Suprapubic skin (tissue), 4 donors: ENCODE results near the gene LRRC43. TPM values are rescaled to one million over a fixed set of nuclear protein-coding genes. Genes with fewer than 3 reads are reported as not detected.
"Not testable (repeated sequence)": the region's sequence is repeated elsewhere in the genome, so short reads cannot be mapped to it uniquely, and the experiment has no call there.

Experiments used
- DNase-seq, 2 donors: peaks; one replicate each; pipeline ENCODE4 v3.0.0-alpha.2; 2019; ENCODE audit warnings: low spot score in 2 of 2
- H3K27ac ChIP-seq: fragments of 200-600 bp; sonication (generic); one replicate; pipeline ENCODE4 v1.5.1; 2019
- H3K27me3 ChIP-seq: fragments of 200-600 bp; sonication (generic); one replicate; pipeline ENCODE4 v1.5.1; 2019
- H3K36me3 ChIP-seq: fragments of 200-600 bp; sonication (generic); one replicate; pipeline ENCODE4 v1.5.1; 2019
- H3K4me1 ChIP-seq: fragments of 200-600 bp; sonication (generic); one replicate; pipeline ENCODE4 v1.5.1; 2019
- H3K4me3 ChIP-seq: fragments of 200-600 bp; sonication (generic); one replicate; pipeline ENCODE4 v1.5.1; 2019; ENCODE audit warnings: mild to moderate bottlenecking
- H3K9me3 ChIP-seq: fragments of 200-600 bp; sonication (generic); one replicate; pipeline ENCODE4 v1.5.1; 2019
- EP300 ChIP-seq: sonication (generic); formaldehyde crosslinking; IDR thresholded peaks from one replicate; pipeline ENCODE4 v1.6.1; 2017; ENCODE audit warnings: antibody characterized with exemption
- POLR2A ChIP-seq, 2 donors: fragments of 450-650 bp; IDR thresholded peaks; one replicate each; pipeline ENCODE4 v1.6.1; 2017; ENCODE audit warnings: antibody characterized with exemption in 2 of 2, mild to moderate bottlenecking in 2 of 2, moderate library complexity in 2 of 2
- POLR2AphosphoS5 ChIP-seq, 3 donors: sonication (generic); formaldehyde crosslinking; IDR thresholded peaks; one replicate each; pipeline ENCODE4 v1.6.1; 2017; ENCODE audit warnings: antibody characterized with exemption in 3 of 3
- WGBS: methylation state at CpG from one replicate; pipeline ENCODE4 v1.1.5; 2018; 5-methylcytosine and 5-hydroxymethylcytosine counted together
- total RNA-seq, 4 donors: library from RNA; depleted of rRNA; stranded (reverse); fragments of >200 nt; gene quantifications; one replicate each; pipeline ENCODE4 v1.1.0, GENCODE V29; 2016
- TF ChIP-seq, protein P1 (sequence below), 2 donors: fragments of 200-600 bp in 1 of 2; fragments of 450-650 bp in 1 of 2; sonication (generic) in 1 of 2; IDR thresholded peaks; one replicate each; pipeline ENCODE4 v1.5.1; 2016 to 2019; ENCODE audit warnings: antibody characterized with exemption in 2 of 2, mild to moderate bottlenecking in 1 of 2, moderate library complexity in 1 of 2

LRRC43 gene
- total RNA-seq, 4 donors from 2014 or later = 1.1 TPM; not detected in 3

DNA sequence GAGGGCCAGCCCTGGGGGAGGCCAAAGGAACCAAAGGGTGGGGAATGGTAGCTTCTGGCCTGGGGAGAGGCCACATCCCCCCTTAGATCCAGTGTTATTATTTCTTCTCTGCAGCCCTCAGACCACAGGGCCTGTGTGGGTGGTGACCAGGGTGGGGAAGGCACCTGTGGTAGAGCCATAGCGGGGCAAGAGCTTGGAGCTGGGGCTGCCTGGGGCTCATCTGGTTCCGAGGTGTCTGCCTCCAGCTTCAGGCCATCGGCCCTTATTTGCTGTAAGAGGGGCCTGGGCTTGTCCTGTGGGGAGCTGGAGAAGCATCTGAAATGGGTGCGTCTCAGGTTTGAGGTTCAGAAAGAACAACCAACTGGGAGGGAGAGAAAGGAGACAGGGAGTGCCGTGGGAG, 18.5 kb downstream of the LRRC43 start:
- DNase-seq = no peak
- no peaks in the 10 kb centered on the region for H3K9me3 ChIP-seq
- no peak overlapping the region for H3K4me3 ChIP-seq
- WGBS = 79% methylated on average over 5 of the region's 5 CpGs
- no peaks in the 10 kb centered on the region for H3K36me3 ChIP-seq
- no peak overlapping the region for H3K27ac ChIP-seq
- TF ChIP-seq POLR2A (IDR thresholded peaks at IDR 0.05) (no peak), EP300 (no peak), POLR2AphosphoS5 (IDR thresholded peaks at IDR 0.05) (no peak)
- TF ChIP-seq, protein P1, sequence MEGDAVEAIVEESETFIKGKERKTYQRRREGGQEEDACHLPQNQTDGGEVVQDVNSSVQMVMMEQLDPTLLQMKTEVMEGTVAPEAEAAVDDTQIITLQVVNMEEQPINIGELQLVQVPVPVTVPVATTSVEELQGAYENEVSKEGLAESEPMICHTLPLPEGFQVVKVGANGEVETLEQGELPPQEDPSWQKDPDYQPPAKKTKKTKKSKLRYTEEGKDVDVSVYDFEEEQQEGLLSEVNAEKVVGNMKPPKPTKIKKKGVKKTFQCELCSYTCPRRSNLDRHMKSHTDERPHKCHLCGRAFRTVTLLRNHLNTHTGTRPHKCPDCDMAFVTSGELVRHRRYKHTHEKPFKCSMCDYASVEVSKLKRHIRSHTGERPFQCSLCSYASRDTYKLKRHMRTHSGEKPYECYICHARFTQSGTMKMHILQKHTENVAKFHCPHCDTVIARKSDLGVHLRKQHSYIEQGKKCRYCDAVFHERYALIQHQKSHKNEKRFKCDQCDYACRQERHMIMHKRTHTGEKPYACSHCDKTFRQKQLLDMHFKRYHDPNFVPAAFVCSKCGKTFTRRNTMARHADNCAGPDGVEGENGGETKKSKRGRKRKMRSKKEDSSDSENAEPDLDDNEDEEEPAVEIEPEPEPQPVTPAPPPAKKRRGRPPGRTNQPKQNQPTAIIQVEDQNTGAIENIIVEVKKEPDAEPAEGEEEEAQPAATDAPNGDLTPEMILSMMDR (IDR thresholded peaks at IDR 0.05) = no peak
- H3K4me1 ChIP-seq = peaks cover 25% of the 10 kb centered on the region
- peaks cover 44% of the 10 kb centered on the region for H3K27me3 ChIP-seq

DNA sequence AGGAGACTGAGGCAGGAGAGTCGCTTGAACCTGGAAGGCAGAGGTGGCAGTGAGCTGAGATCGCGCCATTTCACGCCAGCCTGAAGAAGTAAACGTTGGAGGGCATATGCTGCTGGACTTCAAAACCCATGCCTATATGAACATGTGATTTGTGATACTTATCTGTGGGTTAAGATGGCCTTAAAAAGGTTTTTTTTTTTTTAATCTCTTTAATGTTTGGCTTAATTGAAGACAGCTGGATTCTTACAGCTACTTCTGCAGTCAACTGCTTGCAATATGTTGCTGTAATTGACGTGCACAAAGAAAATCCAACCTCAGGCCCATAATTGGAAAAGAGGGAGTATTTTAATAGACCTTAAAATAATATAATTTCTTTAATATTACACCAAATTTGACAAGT, 19.1 kb downstream of the LRRC43 start:
- TF ChIP-seq POLR2A (IDR thresholded peaks at IDR 0.05) = no peak
- TF ChIP-seq POLR2AphosphoS5 (IDR thresholded peaks at IDR 0.05) = no peak
- no peak for TF ChIP-seq EP300
- TF ChIP-seq, protein P1 (IDR thresholded peaks at IDR 0.05) = no peak
- Histone ChIP-seq H3K27ac (no peak overlapping the region), H3K9me3 (no peaks in the 10 kb centered on the region), H3K4me1 (peaks cover 25% of the 10 kb centered on the region), H3K27me3 (peaks cover 42% of the 10 kb centered on the region), H3K4me3 (no peak overlapping the region), H3K36me3 (peaks cover 2% of the 10 kb centered on the region)
- 94% methylated on average over 5 of the region's 6 CpGs for WGBS
- no peak for DNase-seq

DNA sequence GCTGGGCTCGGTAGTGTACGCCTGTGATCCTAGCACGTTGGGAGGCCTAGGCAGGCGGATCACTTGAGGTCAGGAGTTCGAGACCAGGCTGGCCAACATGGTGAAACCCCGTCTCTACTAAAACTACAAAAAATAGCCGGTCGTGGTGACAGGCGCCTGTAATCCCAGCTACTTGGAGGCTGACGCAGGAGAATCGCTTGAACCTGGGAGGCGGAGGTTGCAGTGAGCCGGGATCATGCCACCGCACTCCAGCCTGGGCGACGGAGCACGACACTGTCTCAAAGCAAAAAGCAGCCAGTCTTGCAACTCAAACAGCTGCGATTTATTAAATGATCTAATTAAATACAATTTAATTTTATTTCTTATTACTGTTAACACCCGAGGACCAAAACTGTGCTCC, 19.9 kb downstream of the LRRC43 start:
- not testable (repeated sequence) for H3K9me3 ChIP-seq, H3K27ac ChIP-seq, DNase-seq
- Histone ChIP-seq H3K4me3 (peak overlapping the region; percentile 63), H3K4me1 (peaks cover 25% of the 10 kb centered on the region), H3K36me3 (peaks cover 10% of the 10 kb centered on the region), H3K27me3 (peaks cover 35% of the 10 kb centered on the region)
- 63% methylated on average over 19 of the region's 19 CpGs for WGBS

DNA sequence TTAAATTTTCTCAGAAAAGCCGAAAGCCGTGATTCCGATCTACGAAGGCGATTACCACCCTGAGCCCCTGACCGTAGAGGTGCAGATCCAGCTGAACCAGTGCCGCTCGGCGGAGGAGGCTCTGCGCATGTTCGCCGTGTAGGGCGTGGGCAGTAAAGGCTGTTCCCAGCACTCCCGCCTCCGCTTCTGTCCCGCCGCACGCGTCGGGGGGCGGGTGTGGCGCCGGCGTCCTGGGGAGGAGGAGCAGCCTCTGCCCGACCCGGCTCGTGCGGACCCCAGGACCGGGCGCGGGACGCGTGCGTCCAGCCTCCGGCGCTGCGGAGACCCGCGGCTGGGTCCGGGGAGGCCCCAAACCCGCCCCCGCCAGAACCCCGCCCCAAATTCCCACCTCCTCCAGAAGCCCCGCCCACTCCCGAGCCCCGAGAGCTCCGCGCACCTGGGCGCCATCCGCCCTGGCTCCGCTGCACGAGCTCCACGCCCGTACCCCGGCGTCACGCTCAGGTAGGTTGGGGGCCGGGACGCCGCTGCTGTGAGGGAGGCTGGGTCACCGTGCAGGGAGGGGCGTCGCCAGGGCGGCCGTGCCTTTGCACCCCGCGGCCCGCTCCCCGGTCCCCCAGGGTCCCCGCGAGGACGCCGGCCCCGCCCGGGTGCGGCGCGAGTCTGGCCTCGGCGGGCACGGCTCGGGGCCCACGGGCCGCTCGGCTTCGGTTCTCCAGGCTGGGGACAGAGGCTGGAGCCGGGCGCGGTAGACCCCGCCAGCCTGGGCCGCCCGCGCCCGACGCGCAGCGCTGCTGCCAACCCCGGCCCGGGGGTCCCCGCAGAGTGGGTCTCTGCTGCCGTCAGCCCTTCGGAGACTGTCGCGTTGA, 20.6 kb downstream of the LRRC43 start, which contains the start of gene B3GNT4:
Gene B3GNT4 (plus strand): TSS at position 409 of the 866 bp plus-strand sequence. CDS start 910 bp downstream, outside the sequence.
- H3K4me1 ChIP-seq = peaks cover 25% of the 10 kb centered on the region
- H3K27me3 ChIP-seq = peaks cover 31% of the 10 kb centered on the region
- no peak within 1 kb of the TSS for H3K27ac ChIP-seq
- H3K9me3 ChIP-seq = no peaks in the 10 kb centered on the region
- under 1% methylated on average over 24 of the region's 104 CpGs for WGBS
- TF ChIP-seq POLR2A (IDR thresholded peaks at IDR 0.05) (no peak), POLR2AphosphoS5 (IDR thresholded peaks at IDR 0.05) (no peak), EP300 (no peak)
- TF ChIP-seq, protein P1 (IDR thresholded peaks at IDR 0.05) = no peak
- peak within 1 kb of the TSS; percentile 63 for H3K4me3 ChIP-seq
- DNase-seq = peak in 1 of 2 donors; percentile 83
- H3K36me3 ChIP-seq = peaks cover 18% of the 10 kb centered on the region

DNA sequence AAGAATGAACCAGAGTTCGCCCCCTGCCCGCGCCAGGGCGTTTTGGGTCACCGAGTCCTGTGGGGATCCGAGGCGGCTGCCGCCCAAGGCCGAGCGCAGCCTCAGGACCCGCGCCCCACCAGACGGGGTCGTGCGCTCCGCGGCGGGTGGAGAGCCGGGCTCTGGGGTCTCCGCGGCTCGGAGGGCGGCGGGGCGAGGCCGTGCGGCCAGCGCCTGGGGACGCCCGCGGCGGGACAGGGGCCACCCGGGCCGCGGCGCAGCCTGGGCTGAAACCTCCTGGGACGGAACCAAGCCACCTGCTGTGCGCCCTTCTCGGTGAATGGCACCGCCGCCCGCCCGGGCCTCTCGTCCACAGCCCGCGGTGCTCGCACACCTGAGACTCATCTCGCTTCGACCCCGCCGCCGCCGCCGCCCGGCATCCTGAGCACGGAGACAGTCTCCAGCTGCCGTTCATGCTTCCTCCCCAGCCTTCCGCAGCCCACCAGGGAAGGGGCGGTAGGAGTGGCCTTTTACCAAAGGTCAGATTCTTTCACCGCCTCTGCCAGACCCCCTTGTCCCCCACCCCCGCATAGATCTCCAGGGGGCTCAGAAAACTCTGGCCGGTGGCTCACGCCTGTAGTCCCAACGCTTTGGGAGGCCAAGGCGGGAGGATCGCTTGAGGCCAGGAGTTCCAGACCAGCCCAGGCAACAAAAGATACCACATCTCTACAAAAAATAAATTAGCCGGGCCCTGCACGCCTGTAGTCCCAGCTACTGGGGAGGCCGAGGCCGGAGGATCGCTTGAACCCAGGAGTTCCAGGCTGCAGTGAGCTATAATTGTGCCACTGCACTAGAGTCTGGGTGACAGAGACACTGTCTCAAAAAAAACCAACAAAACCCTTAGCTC, 21.5 kb downstream of the LRRC43 start:
- TF ChIP-seq POLR2A (IDR thresholded peaks at IDR 0.05) (no peak), EP300 (no peak), POLR2AphosphoS5 (IDR thresholded peaks at IDR 0.05) (no peak)
- TF ChIP-seq, protein P1 (IDR thresholded peaks at IDR 0.05) = no peak
- 64% methylated on average over 15 of the region's 71 CpGs for WGBS

More for the DNA sequence above, 21.5 kb downstream of the LRRC43 start:
- H3K36me3 ChIP-seq = peaks cover 25% of the 10 kb centered on the region
- peaks cover 31% of the 10 kb centered on the region for H3K27me3 ChIP-seq
- DNase-seq = peak; percentile 56 to 72
- H3K9me3 ChIP-seq = no peaks in the 10 kb centered on the region
- no peak overlapping the region for H3K27ac ChIP-seq
- H3K4me1 ChIP-seq = peaks cover 25% of the 10 kb centered on the region
- H3K4me3 ChIP-seq = peak overlapping the region; percentile 63
